RPMI7951 (cell line): ENCODE results near the gene ANKLE1. TPM values are rescaled to one million over a fixed set of nuclear protein-coding genes. Genes with fewer than 3 reads are reported as not detected.

Experiments used
- DNase-seq: peaks from one replicate; pipeline ENCODE4 v3.0.0-alpha.2; 2012; ENCODE audit warnings: low read depth
- total RNA-seq: library from RNA; depleted of rRNA; stranded (reverse); fragments of >200 nt; shearing (Covaris generic); gene quantifications from 2 replicates; pipeline ENCODE4 v1.2.3, GENCODE V29; 2014

Gene ANKLE1
- total RNA-seq, 1 experiment from 2014 or later, result 1.2 TPM

DNA sequence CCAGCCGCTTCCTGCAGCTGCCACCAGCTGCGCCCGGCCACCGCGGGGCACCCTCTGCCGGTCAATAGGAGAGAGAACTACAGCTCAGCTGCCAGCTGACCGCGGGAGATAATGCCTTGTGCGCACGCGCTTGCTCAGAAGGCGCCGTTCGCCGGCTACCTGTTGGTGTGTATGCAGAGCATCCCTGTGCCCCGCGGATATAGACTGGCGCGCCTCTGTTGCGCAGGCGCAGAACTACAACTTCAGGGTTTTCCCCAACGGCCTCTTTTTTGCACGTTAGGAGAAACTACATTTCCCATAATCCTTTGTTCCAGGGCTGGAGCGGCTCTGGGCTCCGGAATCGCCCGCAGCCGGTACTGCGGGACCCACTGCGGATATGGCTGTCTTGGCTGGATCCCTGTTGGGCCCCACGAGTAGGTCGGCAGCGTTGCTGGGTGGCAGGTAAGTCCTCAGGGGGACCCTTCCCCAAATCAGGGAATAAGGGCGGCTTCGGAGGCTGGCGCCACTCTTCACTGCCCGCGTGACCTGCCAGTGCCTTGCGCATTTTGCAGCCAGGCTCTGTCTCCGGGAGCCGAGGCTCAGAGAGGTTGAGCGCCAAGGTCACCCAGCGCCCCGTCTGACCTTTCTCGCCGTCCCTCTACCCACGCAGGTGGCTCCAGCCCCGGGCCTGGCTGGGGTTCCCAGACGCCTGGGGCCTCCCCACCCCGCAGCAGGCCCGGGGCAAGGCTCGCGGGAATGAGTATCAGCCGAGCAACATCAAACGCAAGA lies 24.0 kb downstream of the ANKLE1 start, which contains the start of gene MRPL34:
MRPL34 (plus strand) TSS at position 356 of the 768 bp plus-strand sequence; CDS start at position 377, 21 bp downstream.
- DNase-seq, result peak; percentile 99

DNA sequence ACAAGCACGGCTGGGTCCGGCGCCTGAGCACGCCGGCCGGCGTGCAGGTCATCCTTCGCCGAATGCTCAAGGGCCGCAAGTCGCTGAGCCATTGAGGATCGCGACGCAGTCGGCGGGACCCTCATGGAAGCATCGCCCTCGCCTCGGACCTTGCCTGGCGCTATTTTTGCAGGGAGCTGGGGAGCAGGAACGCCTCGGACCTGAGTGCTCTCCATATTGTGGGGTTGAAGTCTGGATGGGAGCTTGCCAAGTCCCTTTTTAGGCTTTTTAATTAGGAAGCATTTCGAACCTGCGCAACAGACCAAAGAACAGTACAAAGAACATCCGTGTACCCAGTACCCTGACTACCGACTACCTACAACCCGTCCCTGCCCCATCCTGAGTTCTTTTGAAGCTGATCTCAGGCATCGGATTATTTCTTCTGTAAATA lies 24.6 kb downstream of the ANKLE1 start:
- DNase-seq, result no peak

DNA sequence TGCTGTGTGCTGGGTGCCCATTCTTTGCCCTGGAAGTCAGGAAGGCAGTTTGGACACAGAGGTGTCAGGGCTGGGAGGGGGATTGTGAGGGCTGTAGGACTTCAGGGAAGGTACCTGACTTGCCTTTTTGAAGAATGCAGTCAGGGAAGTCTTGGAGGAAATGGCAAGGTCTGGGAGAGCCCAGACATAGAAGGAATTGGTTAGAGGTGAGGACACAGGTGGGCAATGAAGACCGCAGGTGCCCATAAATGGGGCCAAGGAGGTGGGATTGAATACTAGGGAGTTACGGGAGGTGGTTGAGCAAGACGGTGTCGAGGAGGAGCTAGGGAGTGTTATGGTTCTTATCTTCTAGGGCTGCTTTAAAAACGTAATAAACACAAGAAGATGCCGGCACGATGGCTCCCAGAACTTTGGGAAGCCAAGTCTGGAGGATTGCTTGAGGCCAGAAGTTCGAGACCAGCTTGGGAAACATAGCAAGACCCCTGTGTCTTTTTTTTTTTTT lies 26.2 kb downstream of the ANKLE1 start:
- no peak for DNase-seq

DNA sequence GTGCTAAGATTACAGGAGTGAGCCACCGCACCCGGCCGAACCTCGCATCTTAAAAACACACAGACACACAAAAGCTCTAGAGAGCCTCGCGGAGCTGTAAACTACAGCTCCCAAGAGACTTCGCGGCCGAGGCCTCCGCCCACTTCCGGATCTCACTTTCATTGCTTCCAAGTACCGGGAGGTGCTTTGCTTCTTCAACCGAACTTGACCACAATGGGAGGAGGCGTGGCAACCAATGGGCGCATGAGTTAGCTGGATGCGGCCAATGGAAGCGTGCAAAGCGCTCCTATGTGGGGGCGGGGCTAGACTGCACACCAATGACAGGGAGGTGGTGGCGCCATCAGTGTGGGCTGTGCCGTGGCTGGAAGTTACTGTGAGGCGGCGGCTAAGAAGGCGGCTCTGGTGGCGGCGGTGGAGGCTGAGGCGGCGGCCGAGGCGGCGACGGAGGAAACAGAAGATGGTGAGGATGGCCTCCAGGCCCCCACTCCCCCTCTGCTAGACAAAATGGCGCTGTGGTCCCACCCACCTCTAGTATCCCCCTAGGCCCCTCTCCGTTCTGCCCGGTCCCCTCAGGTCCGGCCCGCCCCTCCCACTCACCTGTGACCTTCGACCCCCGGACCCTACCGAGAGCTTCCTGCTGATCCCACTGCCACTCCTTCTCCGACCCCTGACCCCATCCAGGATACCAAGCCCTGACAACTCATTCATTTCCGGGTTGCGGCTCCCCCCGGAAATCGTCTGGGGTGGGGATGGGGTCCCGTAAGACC lies 27.7 kb downstream of the ANKLE1 start, which contains the start of gene DDA1:
DDA1 (plus strand) TSS at position 366 of the 767 bp plus-strand sequence; CDS start at position 458, 92 bp downstream.
- DNase-seq, result peak; percentile 100

DNA sequence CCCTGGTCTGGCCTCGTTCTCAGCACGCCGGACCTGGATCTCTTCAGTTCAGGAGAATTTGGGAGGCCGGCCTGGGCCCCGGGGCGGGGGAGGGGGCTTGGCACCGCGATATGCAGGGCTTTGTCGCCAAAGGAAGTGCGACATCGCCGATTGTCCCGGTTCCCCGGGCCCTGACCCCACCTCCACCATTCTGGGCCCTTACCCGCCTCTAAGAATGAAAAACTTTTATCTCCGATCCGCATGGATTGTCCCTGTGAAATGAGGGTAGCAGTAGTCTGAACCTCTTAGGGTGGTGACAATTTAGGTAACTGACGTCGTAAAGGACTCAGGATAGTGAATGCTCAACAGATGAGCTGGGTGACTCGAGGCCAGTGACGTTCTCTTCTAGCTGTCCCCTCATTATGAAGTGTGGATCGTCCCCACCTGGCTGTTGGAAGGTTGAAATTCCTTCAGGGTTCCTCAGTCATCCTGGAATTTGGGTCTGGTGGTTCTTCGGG lies 28.3 kb downstream of the ANKLE1 start:
- DNase-seq, result no peak

DNA sequence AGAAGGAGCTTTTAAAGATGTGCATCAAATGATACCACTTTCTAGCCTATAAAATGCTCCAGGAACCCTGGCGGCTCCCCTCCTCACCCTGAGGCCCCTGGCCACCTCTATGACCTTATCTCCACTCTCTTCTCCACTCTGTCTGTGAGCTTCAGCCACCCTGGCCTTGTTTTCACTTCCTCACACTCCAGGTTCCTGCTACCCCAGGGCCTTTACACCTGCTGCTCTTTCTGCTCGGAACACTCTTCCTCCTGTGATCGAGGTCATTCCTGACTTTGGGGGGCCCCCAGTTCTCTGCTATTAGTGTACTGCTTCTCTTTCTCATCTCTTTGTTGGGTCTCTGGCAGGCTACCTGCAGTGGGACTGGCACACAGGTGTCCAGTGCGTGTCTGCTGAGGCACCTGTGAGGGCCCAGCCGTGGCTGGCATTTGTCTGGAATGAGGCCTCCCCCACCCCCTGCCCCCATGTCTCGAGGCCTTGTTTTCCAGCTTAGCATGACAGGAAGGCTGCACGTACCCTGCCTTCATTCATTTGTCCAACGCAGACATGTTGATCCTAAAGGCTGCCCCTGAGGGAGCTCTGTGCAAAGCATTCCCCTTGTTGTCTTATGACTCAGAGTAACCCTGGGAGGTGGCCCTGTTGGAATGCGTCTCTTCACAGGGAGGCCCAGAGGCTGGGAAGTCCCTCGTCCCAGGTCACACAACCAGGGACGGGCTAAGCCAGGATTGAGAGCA lies 29.9 kb downstream of the ANKLE1 start:
- peak; percentile 84 for DNase-seq

DNA sequence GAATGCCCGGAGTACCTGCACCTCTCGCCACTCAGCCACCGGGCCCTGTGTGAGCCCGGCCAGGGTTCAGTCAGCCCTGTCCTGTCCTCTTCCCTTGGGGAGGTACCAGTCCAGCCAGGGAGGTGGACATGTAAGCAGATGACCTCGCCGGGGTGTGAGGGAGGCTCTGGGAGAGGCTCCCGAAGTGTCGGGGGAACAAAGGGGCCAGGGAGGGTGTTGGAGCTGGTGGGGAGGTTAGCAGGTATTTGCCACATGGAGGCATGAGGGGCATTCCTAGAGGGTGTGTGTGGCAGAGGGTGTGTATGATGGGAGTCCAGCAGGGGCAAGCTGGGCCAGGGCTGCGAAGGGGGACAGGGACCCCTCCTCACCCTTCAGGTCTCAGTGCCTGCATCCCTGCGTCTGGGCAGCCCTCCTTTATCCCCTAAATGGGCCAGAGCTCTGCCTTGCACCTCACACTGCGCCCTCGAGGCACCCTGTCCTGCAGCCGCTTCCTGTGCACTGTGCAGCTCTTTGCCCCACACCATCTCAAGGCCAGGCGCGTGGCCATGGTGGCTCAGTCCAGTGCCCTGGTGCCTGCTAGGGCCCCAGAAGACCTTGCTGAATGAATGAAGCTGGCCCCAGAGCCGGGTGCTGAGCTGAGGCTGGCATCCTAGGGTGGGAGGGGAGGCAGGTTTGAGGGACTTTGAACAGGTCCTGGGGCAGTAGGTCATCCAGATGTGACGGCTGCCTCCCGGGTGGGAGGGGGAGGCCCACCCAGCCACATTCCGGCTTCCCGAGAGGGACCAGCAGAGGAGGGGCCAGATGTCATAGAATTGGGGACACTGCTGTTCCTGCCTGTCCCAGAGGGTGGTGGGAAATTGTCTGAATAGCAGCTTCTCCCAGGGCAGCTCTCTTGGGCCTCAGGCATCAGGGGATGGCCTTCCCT lies 30.8 kb downstream of the ANKLE1 start:
- DNase-seq, result no peak

DNA sequence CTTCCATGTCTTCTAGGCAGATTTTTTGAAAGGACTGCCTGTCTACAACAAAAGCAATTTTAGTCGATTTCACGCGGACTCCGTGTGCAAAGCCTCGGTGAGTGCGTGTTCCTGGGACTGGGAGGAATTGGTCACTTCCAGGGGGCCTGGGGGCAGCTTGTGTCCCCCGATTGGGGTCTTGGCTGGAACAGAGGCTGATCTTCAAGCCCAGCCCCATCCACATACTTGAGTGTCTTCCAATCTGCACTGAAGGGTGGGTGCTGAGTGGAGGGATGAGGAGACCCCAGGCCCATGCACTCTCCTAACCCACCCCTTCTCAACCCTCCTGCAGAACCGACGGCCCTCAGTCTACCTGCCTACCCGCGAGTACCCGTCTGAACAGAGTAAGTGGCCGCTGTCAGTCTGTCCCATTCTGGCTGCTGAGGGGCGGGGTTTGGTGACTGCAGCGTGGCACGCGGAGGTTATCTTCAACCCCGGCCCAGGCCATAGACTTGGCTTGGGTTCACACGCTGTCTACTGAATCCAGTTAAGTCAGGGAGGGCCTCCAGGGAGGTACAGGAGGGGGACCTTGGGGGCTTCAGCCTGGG lies 32.4 kb downstream of the ANKLE1 start:
- no peak for DNase-seq

DNA sequence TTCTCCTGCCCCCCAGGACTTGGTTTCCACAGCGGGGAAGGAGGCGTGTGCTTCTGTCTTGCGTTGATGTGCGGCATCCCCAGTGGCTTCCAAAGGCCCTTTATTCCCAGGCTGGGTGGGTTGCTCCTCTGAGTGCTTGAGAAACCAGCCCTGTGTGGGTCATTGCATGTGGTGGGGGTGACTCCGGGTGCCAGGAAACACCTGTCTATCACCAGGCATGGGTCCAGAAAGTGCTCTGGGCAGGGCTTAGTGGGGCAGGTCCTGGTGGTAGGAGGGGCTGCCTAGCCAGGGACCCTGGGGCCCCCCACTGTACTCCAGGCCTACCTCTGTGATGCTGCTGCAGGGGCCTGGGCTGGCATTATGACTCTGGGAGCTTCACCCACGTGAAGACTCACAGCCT lies 37.3 kb downstream of the ANKLE1 start:
- no peak for DNase-seq

DNA sequence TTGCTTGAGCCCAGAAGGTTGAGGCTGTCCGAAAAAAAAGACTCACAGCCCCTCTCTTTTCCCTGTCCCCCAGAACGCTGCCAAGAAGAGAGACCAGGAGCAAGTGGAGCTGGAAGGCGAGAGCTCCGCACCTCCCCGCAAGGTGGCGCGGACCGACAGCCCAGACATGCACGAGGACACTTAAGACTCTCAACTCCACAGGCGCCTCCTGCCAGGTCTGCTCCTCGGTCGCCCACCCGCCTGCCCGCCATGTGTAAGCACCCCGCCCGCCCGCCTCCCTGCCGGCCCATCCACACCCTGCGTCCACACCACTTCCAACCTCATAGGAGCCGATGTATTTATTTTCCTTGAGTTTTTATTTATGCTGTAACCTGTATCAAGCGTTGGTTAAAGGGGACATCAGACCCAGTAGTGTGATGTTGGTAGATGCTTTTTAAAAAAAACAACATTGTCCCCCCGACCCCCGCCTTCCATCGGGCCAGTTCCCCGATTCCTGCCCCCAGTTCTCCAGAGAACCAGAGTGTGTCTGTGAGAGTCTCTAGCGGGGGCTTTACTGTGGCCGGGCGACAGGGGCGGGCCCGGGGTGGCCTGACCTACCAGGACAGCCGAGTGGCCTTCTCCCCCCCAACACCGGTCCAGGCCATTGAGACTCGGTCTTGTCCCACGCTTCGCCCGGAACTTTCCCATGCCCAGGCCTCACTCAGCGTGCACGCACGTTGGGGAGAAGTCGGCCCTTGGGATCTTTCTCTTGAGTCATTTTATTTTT lies 38.0 kb downstream of the ANKLE1 start:
- no peak for DNase-seq

DNA sequence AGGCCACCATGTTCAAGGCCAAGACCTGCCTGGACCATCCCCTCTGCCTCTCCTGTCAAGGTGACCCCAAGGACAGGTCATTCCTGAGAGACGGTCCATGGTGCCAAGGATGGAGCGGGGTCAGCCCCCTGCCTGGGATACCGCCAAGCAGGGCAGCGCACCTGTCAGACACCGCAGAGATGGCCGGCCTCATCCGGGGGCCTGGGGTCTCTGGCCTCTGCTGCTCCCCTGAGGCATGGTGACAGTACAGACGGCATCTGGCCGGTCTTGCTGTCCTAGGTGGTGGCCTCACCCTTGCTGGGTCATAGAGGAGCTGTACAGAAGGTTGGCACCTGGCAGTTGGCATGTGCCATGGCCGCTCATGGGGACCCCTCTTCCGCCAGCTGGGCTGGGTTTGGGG lies 38.7 kb downstream of the ANKLE1 start:
- DNase-seq, result no peak

DNA sequence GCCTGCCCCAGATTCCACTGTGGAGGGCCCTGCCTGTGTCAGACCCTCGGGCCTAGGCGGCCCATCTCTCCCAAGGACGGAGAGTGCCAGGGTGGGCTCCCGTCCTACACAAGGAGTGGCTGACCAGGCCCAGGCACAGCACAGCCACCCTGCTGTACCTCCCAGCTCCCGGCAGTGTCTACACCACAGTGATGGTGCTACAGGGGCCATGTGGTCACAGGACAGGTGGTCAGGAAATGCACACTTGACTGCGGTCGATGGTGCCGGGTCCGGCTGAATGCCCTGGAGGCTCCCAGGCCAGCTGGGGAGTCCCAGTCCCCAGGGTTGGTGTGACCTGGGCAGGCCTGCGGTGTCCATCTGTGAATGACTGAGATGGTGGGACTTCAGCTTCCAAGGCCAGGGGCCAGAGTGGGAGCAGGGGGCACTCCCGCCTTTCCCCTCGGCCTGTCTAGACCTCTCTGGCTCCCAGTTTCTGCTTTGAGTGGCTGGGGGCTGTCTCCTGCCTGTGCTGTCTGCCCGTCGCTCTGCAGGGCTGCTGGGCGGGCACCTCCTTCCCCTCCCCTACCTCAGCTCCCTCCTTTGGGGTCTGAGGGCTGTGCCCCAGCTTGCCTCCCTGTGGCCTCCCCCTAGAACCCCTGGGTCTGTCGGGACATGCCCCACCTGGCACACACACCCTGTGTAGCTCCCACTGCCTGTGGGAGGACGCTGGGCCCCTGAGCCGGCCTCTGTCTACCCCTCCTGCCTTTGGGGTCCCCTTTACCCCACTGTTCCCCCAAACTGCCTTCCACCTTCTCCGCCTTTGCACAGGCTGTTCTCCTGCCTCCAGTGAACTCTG lies 40.2 kb downstream of the ANKLE1 start:
- DNase-seq, result no peak

DNA sequence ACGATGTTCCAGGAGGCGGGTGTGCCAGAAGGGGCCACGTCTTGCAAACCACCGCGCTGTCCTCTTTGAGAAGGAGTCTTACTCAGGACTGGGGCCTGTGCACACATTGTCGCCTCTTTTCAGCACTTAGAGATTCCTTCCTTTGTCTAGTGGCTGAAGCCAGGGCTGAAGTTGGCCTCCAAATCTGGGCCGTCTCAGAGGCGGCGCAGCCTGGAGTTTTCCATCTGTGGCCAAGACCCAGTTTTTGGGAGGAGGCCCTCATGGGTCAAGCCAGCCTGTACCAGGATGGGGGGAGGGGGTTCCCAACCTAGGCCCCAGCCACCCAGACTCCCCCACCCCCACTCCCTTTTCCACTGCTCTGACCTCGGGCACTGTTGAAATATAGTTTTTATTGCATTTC lies 41.2 kb downstream of the ANKLE1 start:
- no peak for DNase-seq

DNA sequence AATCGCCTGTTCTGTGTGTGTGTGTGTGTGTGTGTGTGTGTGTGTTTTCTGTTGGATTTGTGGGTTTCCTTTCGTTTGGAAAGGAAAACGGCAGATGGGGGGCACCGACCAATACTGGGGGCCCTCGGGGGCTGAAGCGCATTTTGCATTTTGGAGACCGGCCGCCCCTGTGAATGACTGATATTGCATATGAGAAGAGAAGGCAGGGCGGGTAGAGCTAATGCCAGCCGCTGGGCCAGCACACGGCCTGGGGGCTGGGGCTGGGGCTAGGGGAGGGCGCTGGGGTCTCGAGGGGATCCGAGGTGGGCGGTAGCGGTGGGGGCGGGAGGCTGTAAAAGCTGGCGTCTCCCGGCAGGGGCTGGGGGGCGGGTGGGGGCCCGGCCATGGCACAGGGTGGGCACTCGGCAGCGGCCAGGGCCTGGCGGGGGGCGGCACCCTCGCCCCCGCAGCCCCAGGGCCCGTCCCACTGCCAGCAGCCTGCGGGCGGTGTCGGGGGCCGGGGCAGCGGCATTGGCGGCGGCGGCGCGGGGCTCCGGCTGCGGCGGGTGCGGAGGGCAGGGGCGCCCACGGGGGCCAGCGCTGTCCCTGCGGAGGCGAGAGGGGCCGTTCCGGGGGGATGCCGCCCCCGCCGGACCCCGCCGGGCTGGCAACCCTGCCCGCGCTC lies 41.7 kb downstream of the ANKLE1 start:
- no peak for DNase-seq

DNA sequence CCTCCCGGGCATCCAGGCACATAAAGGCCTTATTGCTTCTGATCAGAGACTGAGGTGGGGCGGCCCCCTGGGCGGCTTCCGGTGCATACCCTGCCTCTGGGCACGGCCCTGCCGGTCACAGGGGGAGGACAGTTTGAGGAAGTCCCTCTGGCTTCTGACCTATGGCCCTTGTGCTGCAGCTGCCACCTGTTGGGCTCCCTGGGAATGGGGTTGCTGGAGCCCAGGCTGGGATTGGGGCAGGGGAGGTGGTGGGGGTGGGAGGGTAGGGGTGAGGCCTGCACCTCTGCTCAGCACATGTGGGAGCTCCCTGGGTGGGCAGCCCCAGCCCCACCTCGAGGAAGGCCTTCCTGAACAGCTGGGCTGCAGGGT lies 42.2 kb downstream of the ANKLE1 start:
- DNase-seq, result no peak

DNA sequence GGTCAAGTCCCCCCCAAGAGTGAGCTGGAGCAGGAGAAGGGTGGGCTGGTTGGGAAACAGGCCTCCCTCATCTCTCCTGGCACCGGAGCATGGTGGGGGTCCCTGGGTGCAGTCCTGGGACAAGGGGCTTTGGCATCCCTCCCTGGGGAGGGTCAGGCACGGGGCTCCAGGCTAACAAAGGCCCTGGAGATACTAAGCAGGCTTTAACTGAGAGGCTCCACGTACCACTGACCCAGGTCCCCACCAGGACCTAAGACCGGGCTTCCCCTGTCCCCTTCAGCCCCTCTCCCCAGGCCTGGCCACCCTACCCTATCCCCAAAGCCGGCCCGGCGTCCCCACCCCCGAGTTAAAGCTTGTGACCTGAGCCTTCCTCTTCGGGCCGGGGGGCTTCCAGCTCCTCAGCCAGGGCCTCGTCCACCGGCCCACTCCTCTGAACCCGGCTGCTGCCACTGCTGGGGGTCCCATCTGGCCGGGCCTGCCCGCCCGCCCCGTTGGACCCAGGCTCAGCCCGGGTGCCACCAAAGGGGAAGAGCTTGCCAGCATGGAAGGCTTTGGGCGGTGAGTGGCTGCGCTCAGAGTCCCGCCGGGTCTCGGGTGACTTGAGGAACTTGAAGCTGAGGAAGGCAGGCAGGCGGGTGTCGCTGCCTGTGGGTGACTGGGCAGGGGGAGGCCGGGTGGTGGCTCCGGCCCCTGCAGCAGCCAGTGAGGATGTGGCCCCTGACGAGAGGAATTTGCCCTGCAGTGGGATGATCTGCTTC lies 42.8 kb downstream of the ANKLE1 start:
- DNase-seq, result no peak

DNA sequence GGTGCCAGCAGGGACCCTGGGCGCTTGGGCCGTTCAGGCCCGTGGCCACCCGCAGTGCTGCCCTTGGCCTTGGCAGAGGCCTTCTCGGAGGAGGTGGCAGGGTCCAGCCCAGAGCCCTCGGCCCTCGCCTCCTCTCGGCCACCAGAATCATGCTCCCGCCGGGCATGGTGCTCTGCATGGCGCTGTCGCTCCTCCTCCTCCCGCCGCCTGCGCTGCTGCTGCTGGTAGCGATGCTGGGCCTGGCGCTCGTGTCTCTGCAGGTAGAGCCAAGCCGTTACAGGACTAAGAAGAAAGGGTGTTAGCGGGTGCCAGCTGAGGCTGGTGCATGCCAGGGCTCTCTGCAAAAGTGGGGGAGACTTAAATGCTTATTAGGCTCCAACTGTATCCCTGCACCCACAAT lies 43.4 kb downstream of the ANKLE1 start:
- no peak for DNase-seq
